Measurements from ENCODE around the gene CRYGA.

The CRYGA gene

DNA sequence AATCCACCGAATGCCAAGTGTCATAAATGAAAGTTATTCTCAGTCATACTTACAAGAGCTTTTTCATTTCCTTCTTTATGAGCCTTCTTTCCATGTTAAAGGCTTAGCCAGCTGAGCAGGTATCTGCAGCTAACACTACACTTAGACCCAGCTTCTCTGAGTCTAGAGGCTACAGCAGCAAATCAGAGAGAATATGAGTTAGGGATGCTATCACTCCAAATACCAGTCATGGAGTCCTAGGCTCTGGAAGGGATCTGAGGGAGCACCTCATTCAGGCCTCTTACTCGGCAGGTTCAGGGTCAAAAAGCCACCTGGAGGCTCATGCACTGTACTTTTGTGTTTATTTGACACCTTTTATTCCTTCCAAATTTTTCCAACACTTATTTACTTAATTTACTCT is 23.5 kb upstream of the CRYGA start:
- Histone ChIP-seq H3K9me3 (ENCODE audit: control insufficient read depth, low read length) (no peaks in the 10 kb centered on the region), H3K4me3 (ENCODE audit: extremely low read depth, insufficient read depth, low read length, poor library complexity, severe bottlenecking) (no peak overlapping the region), H3K36me3 (ENCODE audit: control insufficient read depth, insufficient read depth, low read length) (no peaks in the 10 kb centered on the region), H3K27ac (ENCODE audit: low read depth, low read length, severe bottlenecking) (no peak overlapping the region), H3K4me1 (ENCODE audit: control insufficient read depth, insufficient read depth, low read length, poor library complexity, severe bottlenecking) (no peaks in the 10 kb centered on the region)
- 69 to 79% methylated on average over 2 of the region's 2 CpGs for WGBS, 2 experiments (ENCODE audit: insufficient coverage in 2 of 2)

DNA sequence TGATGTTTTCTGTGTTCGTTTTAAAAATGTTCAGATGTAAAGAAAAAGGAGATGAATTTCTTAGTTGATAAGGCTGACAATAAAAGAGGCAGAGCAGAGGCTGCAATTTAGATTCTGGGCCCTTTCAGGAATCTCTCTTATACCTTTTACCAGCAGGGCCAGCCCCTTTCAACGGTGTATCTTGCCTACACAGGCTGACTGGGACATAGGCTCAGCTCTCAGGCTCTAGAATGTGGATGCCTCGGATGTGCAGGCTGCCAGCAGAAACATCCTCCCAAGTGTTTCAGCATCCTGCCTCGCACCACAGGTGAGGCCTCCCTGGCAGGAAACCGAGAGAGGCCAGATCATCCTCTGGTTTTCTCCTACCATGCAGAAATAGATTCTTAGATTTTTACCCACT is 23.1 kb upstream of the CRYGA start:
- H3K4me3 ChIP-seq (ENCODE audit: extremely low read depth, insufficient read depth, low read length, poor library complexity, severe bottlenecking) = no peak overlapping the region
- H3K36me3 ChIP-seq (ENCODE audit: control insufficient read depth, insufficient read depth, low read length) = no peaks in the 10 kb centered on the region
- no peak overlapping the region for H3K27ac ChIP-seq (ENCODE audit: low read depth, low read length, severe bottlenecking)
- H3K4me1 ChIP-seq (ENCODE audit: control insufficient read depth, insufficient read depth, low read length, poor library complexity, severe bottlenecking) = no peaks in the 10 kb centered on the region
- H3K9me3 ChIP-seq (ENCODE audit: control insufficient read depth, low read length) = no peaks in the 10 kb centered on the region
- WGBS, 2 experiments (ENCODE audit: insufficient coverage in 2 of 2) = 65 to 75% methylated on average over 4 to 5 of the region's 5 CpGs

DNA sequence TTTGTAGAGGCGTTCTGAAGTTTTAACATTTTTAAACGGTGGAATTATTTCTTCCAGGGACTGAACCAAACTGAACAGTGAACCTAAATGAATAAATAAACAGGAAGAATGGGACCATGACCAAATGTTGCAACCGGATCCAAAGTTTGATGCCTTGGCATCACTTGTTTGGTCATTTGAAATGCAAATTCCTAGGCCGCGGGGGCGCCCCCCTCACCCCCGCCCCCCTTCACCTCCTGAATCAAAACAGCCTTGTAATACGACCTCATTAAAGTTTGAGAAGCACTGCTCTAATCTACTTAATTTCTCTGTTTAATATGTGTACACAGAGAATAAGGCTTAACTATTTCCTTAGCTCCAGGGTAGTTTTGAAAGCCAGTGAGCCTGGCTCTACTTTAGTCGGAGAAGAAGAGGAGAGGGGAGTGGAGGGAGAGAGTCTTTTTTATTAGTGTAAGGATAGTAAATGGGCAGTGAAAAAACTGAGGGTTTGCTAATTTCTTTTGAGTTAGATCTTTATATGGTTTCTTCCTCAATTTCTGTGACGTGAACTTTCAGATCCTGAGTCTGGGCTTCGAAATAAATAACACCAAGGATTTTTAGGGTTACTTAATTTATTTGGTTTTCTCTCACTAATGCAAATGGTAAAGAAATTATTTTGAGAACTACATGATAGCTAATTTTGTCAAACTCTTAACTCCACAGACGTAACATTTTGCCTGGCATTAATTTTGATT is 20.8 kb upstream of the CRYGA start:
- Histone ChIP-seq H3K4me1 (ENCODE audit: control insufficient read depth, insufficient read depth, low read length, poor library complexity, severe bottlenecking) (no peaks in the 10 kb centered on the region), H3K36me3 (ENCODE audit: control insufficient read depth, insufficient read depth, low read length) (no peaks in the 10 kb centered on the region), H3K27ac (ENCODE audit: low read depth, low read length, severe bottlenecking) (no peak overlapping the region), H3K9me3 (ENCODE audit: control insufficient read depth, low read length) (no peaks in the 10 kb centered on the region), H3K4me3 (ENCODE audit: extremely low read depth, insufficient read depth, low read length, poor library complexity, severe bottlenecking) (no peak overlapping the region)
- WGBS, 2 experiments (ENCODE audit: insufficient coverage in 2 of 2) = 7 to 44% methylated on average over 3 to 4 of the region's 12 CpGs

DNA sequence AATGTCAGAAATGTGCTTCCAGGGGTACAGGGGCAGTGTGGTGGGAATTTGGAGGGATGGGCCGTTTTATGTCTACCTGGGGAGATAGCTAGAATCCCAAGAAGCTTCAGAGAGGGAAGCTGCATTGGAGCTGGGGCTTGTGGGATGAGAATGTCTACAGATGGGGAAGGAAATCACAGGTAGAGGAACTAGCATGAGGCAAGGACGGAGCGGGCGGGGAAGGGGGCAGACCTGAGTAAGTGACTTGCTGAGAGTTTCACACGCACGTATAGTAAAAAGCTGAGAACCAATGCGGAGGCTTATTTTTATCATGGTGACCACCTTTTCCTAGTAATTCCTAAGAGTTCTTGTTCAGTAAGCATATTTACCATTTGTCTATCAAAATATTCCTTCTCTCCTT is 20.1 kb upstream of the CRYGA start:
- Histone ChIP-seq H3K4me1 (ENCODE audit: control insufficient read depth, insufficient read depth, low read length, poor library complexity, severe bottlenecking) (no peaks in the 10 kb centered on the region), H3K36me3 (ENCODE audit: control insufficient read depth, insufficient read depth, low read length) (no peaks in the 10 kb centered on the region), H3K27ac (ENCODE audit: low read depth, low read length, severe bottlenecking) (no peak overlapping the region), H3K9me3 (ENCODE audit: control insufficient read depth, low read length) (no peaks in the 10 kb centered on the region), H3K4me3 (ENCODE audit: extremely low read depth, insufficient read depth, low read length, poor library complexity, severe bottlenecking) (no peak overlapping the region)
- 36 to 60% methylated on average over 7 of the region's 7 CpGs for WGBS, 2 experiments (ENCODE audit: insufficient coverage in 2 of 2)

DNA sequence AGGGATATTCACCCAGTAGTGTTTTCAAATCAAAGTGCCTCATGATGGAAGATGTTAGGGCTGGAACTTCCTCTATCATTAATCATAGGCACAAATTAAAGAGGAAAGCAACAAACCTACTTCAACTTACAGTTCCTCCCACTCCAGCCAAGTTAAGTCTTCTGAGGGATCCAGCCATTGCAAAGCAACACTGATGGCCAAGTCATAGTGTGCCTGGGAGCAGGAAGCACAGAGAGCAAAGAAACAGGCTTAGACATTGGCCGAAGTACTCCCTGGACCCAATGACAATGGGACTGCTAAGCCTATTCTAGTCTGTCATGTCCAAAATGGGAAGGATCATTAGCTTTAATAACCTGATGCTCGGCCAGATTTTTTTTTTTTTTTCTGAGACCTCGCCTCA is 19.4 kb upstream of the CRYGA start:
- H3K36me3 ChIP-seq (ENCODE audit: control insufficient read depth, insufficient read depth, low read length) = no peaks in the 10 kb centered on the region
- no peaks in the 10 kb centered on the region for H3K9me3 ChIP-seq (ENCODE audit: control insufficient read depth, low read length)
- no peak overlapping the region for H3K27ac ChIP-seq (ENCODE audit: low read depth, low read length, severe bottlenecking)
- H3K4me3 ChIP-seq (ENCODE audit: extremely low read depth, insufficient read depth, low read length, poor library complexity, severe bottlenecking) = no peak overlapping the region
- WGBS, 2 experiments (ENCODE audit: insufficient coverage in 2 of 2) = 86 to 94% methylated on average over 1 to 2 of the region's 3 CpGs
- H3K4me1 ChIP-seq (ENCODE audit: control insufficient read depth, insufficient read depth, low read length, poor library complexity, severe bottlenecking) = no peaks in the 10 kb centered on the region

DNA sequence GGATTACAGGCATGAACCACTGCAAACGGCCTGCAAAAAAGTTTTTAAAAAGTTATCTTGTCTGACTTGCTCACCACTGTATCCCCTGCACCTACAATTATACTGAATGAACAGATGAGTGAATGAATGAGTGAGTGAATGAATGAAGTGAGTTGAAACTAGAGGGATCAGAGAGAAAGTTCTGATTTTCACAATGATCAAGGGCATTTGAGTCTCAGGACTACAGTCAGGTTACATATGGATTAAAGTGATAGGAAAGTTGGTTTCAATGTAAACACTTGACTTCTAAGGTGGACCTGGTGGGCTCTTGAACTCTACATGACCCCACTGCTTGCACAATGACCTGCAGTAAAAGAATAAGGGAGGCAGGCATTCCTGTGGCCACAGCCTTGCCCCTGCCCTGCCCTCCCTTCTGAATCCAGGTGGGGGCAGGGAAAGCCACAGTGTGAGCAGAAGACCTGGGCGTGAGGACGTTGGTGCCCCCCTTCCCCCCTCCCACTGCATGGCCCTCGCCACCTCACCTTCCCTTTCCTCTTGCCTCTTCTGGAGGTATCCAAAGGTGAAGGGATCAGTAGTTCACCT is 15.7 kb upstream of the CRYGA start:
- no peaks in the 10 kb centered on the region for H3K36me3 ChIP-seq (ENCODE audit: control insufficient read depth, insufficient read depth, low read length)
- H3K4me1 ChIP-seq (ENCODE audit: control insufficient read depth, insufficient read depth, low read length, poor library complexity, severe bottlenecking) = no peaks in the 10 kb centered on the region
- WGBS, 2 experiments (ENCODE audit: insufficient coverage in 2 of 2) = 60 to 100% methylated on average over 1 of the region's 4 CpGs
- H3K4me3 ChIP-seq (ENCODE audit: extremely low read depth, insufficient read depth, low read length, poor library complexity, severe bottlenecking) = no peak overlapping the region
- no peaks in the 10 kb centered on the region for H3K9me3 ChIP-seq (ENCODE audit: control insufficient read depth, low read length)
- H3K27ac ChIP-seq (ENCODE audit: low read depth, low read length, severe bottlenecking) = no peak overlapping the region

DNA sequence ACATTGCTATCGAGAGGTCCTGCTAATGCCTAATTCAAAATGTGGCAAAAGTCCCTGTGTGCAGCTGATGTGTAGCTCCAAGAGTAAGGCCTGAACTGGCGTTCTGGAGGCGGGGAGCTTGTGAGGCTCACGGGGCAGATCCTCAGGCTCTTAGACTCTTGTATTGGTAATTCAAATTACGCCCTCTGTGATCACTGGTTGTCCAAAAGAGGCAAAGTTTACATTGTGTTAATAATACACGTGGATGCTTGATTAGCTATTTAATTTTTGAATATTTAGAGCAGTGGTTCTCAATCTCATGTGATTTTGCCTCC is 12.4 kb upstream of the CRYGA start:
- Histone ChIP-seq H3K9me3 (ENCODE audit: control insufficient read depth, low read length) (no peaks in the 10 kb centered on the region), H3K27ac (ENCODE audit: low read depth, low read length, severe bottlenecking) (no peak overlapping the region), H3K36me3 (ENCODE audit: control insufficient read depth, insufficient read depth, low read length) (no peaks in the 10 kb centered on the region), H3K4me1 (ENCODE audit: control insufficient read depth, insufficient read depth, low read length, poor library complexity, severe bottlenecking) (no peaks in the 10 kb centered on the region), H3K4me3 (ENCODE audit: extremely low read depth, insufficient read depth, low read length, poor library complexity, severe bottlenecking) (no peak overlapping the region)
- WGBS, 2 experiments (ENCODE audit: insufficient coverage in 2 of 2) = 82 to 87% methylated on average over 6 of the region's 6 CpGs

DNA sequence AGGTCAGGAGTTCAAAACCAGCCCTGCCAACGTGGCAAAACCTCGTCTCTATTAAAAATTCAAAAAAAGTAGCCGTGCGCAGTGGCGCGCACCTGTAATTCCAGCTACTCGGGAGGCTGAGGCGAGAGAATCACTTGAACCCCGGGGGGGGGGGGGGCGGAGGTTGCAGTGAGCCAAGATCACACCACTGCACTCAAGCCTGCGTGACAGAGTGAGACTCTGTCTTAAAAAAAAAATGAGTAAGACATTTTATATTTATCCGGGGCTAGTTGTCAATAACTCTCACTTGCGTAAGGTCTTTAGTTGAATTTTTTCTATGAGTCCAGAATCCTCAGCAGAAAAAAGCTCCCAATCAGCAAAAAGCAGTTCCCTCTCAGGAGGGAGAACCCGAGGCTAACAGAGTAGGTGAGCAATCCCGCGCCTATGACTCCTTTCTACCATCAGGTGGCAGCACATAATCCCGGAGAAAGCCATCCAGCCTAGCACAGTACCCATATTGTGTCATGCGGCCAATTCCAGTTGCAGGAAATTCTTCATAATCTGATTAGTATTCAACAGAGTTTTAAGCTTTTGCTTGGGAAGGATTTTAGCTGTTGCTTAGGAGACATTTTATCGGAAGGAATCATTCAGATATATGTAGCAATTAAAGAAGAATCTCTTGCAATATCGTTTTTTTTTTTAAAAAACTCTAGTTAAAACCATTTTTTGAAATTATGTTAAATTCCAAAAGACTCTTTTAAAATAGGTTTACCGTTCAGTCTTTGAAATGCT is 11.9 kb upstream of the CRYGA start:
- no peaks in the 10 kb centered on the region for H3K36me3 ChIP-seq (ENCODE audit: control insufficient read depth, insufficient read depth, low read length)
- no peak overlapping the region for H3K4me3 ChIP-seq (ENCODE audit: extremely low read depth, insufficient read depth, low read length, poor library complexity, severe bottlenecking)
- H3K9me3 ChIP-seq (ENCODE audit: control insufficient read depth, low read length) = no peaks in the 10 kb centered on the region
- H3K4me1 ChIP-seq (ENCODE audit: control insufficient read depth, insufficient read depth, low read length, poor library complexity, severe bottlenecking) = no peaks in the 10 kb centered on the region
- 56 to 79% methylated on average over 11 to 14 of the region's 21 CpGs for WGBS, 2 experiments (ENCODE audit: insufficient coverage in 2 of 2)
- H3K27ac ChIP-seq (ENCODE audit: low read depth, low read length, severe bottlenecking) = no peak overlapping the region

DNA sequence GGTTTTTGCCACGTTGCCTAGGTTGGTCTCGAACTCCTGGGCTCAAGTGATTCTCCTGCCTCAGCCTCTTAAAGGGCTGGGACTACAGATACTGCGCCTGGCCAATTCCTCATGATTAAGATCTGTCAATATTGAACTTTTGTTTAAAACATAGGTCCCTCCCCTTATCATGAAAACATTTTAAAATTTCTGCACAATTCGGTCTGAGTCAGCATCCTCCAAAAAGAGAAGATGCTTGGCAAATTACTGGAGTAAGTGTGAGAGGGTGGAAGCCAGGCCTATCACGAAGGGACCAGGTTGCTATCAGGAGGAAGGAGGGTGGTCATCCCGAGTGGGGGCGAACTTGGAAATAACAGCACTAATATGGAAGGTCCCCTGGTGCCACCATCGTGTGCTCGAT is 10.8 kb upstream of the CRYGA start:
- Histone ChIP-seq H3K4me1 (ENCODE audit: control insufficient read depth, insufficient read depth, low read length, poor library complexity, severe bottlenecking) (no peaks in the 10 kb centered on the region), H3K27ac (ENCODE audit: low read depth, low read length, severe bottlenecking) (no peak overlapping the region), H3K4me3 (ENCODE audit: extremely low read depth, insufficient read depth, low read length, poor library complexity, severe bottlenecking) (no peak overlapping the region), H3K36me3 (ENCODE audit: control insufficient read depth, insufficient read depth, low read length) (no peaks in the 10 kb centered on the region), H3K9me3 (ENCODE audit: control insufficient read depth, low read length) (no peaks in the 10 kb centered on the region)
- WGBS, 2 experiments (ENCODE audit: insufficient coverage in 2 of 2) = 90 to 94% methylated on average over 8 of the region's 9 CpGs

DNA sequence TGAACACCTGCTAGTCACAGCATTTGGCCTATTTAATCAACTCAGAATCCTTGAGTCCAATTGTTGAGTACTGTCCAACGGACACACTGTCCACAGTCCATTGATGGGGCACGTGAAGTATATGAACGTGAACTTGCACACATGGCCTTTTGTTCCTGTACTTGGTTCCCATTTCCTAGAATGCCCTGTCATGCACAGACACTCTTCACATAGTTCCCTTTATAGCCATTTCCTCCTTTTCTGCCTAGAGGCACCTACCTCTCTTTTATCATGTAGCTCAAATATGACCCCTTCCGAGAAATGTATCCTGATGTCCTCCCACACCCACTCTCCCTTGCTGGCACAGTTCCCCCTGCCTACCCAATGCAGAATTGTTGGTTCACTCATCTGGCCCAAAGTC is 8.7 kb upstream of the CRYGA start:
- Histone ChIP-seq H3K9me3 (ENCODE audit: control insufficient read depth, low read length) (no peaks in the 10 kb centered on the region), H3K4me3 (ENCODE audit: extremely low read depth, insufficient read depth, low read length, poor library complexity, severe bottlenecking) (no peak overlapping the region), H3K27ac (ENCODE audit: low read depth, low read length, severe bottlenecking) (no peak overlapping the region), H3K4me1 (ENCODE audit: control insufficient read depth, insufficient read depth, low read length, poor library complexity, severe bottlenecking) (no peaks in the 10 kb centered on the region), H3K36me3 (ENCODE audit: control insufficient read depth, insufficient read depth, low read length) (no peaks in the 10 kb centered on the region)
- WGBS, 2 experiments (ENCODE audit: insufficient coverage in 2 of 2) = 91% methylated on average over 3 to 4 of the region's 4 CpGs

Measured in mesodermal cell (in vitro differentiated cells).